ENCODE results near the gene SPON2.
"Not testable (repeated sequence)": the region's sequence is repeated elsewhere in the genome, so short reads cannot be mapped to it uniquely, and the experiment has no call there.

SPON2 gene

GRCh38 chr4:1133033-1133432, 39.4 kb downstream of the SPON2 start:
- no peak for DNase-seq (ENCODE audit: low read depth)
- no peak overlapping the region for H3K4me3 ChIP-seq (ENCODE audit: low read length)
- TF ChIP-seq CTCF (conservative IDR thresholded peaks at IDR 0.05; ENCODE audit: low read length) = no peak

- H3K4me3 ChIP-seq (ENCODE audit: low read length) = no peak overlapping the region
- peak; percentile 73 for DNase-seq (ENCODE audit: low read depth)
- peak; percentile 100 for TF ChIP-seq CTCF (conservative IDR thresholded peaks at IDR 0.05; ENCODE audit: low read length)
These were observed 41.8 kb downstream of the SPON2 start for GRCh38 chr4:1130316-1131186.

GRCh38 chr4:1126506-1126905, 45.9 kb downstream of the SPON2 start:
- H3K4me3 ChIP-seq (ENCODE audit: low read length) = no peak overlapping the region
- TF ChIP-seq CTCF (conservative IDR thresholded peaks at IDR 0.05; ENCODE audit: low read length) = peak; percentile 18
- peak; percentile 46 for DNase-seq (ENCODE audit: low read depth)

GRCh38 chr4:1125466-1125865, 46.9 kb downstream of the SPON2 start:
- DNase-seq (ENCODE audit: low read depth) = not testable (repeated sequence)

GRCh38 chr4:1124818-1125217, 47.6 kb downstream of the SPON2 start:
- no peak for DNase-seq (ENCODE audit: low read depth)
- no peak for TF ChIP-seq CTCF (conservative IDR thresholded peaks at IDR 0.05; ENCODE audit: low read length)
- H3K4me3 ChIP-seq (ENCODE audit: low read length) = no peak overlapping the region

More at GRCh38 chr4:1125466-1125865, 46.9 kb downstream of the SPON2 start:
- H3K4me3 ChIP-seq (ENCODE audit: low read length) = not testable (repeated sequence)

- TF ChIP-seq CTCF (conservative IDR thresholded peaks at IDR 0.05; ENCODE audit: low read length) = no peak
- DNase-seq (ENCODE audit: low read depth) = no peak
These were observed 49.9 kb downstream of the SPON2 start for GRCh38 chr4:1122505-1122904.

More at GRCh38 chr4:1122505-1122904, 49.9 kb downstream of the SPON2 start:
- no peak overlapping the region for H3K4me3 ChIP-seq (ENCODE audit: low read length)
